Breast epithelium (tissue), 4 donors: Measurements from ENCODE around the gene NCK1. TPM values are rescaled to one million over a fixed set of nuclear protein-coding genes. Genes with fewer than 3 reads are reported as not detected.

Source experiments
- DNase-seq, 2 donors: peaks; one replicate each; pipeline ENCODE4 v3.0.0-alpha.2; 2019; ENCODE audit warnings: low spot score in 2 of 2
- H3K27ac ChIP-seq, 2 donors: fragments of 200-600 bp; sonication (generic) in 1 of 2; one replicate each; pipeline ENCODE4 v1.5.1; 2016 to 2019; ENCODE audit warnings: mild to moderate bottlenecking in 1 of 2
- H3K27me3 ChIP-seq, 2 donors: fragments of 200-600 bp; sonication (generic) in 1 of 2; one replicate each; pipeline versions ENCODE4 v1.5.1 to v1.6.0; 2017 to 2019; ENCODE audit warnings: control low read depth in 1 of 2, mild to moderate bottlenecking in 1 of 2
- H3K36me3 ChIP-seq: fragments of 200-600 bp; one replicate; pipeline ENCODE4 v1.5.1; 2019
- H3K4me1 ChIP-seq, 2 donors: fragments of 200-600 bp; sonication (generic); one replicate each; pipeline ENCODE4 v1.5.1; 2016 to 2019; ENCODE audit warnings: control low read depth in 1 of 2
- H3K4me3 ChIP-seq, 3 donors: fragments of 200-600 bp; sonication (generic); 1 replicate in 2 of 3; 2 replicates in 1 of 3; pipeline ENCODE4 v1.5.1; 2016 to 2019; ENCODE audit warnings: mild to moderate bottlenecking in 3 of 3, moderate library complexity in 2 of 3
- H3K9me3 ChIP-seq, 2 donors: fragments of 200-600 bp; sonication (generic) in 1 of 2; one replicate each; pipeline ENCODE4 v1.5.1; 2016 to 2019; ENCODE audit warnings: control low read depth in 1 of 2
- POLR2A ChIP-seq: fragments of 450-650 bp; IDR thresholded peaks from one replicate; pipeline ENCODE4 v1.6.1; 2016; ENCODE audit warnings: antibody characterized with exemption, mild to moderate bottlenecking, moderate library complexity
- POLR2AphosphoS5 ChIP-seq, 3 donors: sonication (generic); formaldehyde crosslinking; IDR thresholded peaks; one replicate each; pipeline ENCODE4 v1.6.1; 2017; ENCODE audit warnings: antibody characterized with exemption in 3 of 3
- intact Hi-C: fragments of 100-400 bp; cut with DNase I; formaldehyde crosslinking; loops from one replicate; pipeline ENCODE4 v1.15.1; 2023; ENCODE audit warnings: low total_unique reads
- total RNA-seq, 3 donors: library from RNA; depleted of rRNA; stranded (reverse); fragments of >200 nt; gene quantifications; one replicate each; pipeline ENCODE4 v1.1.0, GENCODE V29; 2016
- TF ChIP-seq, protein P1 (sequence below), 3 donors: fragments of 450-650 bp; IDR thresholded peaks; one replicate each; pipeline ENCODE4 v1.5.1; 2016 to 2017; ENCODE audit warnings: antibody characterized with exemption in 3 of 3, mild to moderate bottlenecking in 3 of 3, moderate library complexity in 3 of 3

The NCK1 gene
- total RNA-seq, 3 donors from 2014 or later: 62.3 to 77.0 (median 75.5) TPM

DNA sequence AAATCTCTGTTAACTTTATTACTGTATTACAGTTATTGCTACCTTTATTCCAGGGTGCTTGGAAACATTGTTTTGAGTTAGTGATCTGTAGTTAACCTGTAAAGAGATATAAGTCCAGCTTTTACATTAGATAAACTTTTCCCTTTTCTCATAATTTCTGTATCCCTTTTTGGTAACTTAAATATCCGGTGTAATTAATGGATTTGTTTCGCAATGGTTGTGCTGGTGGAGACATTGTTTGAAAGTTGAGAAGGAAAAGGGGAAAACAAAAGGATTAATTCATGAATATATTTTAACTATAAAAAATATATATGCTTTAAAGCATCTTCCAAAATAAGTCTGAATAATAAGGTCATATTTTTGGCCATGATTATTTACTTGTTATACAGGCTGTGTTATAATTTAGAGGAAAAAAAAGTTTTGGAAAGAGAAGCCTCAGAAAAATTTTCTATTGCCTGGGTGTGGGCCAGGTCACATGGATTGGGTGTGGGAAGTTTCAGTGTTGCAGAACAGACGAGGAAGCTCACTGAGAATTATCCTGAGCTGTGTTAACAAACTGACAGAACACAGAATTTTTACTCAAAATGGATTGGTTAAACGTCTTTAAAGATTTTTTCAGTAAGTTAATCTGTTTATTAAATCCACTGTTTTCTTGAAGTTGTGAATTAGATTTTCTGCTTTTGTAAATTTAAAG is 68.1 kb downstream of the NCK1 start:
- peaks cover 0 to 11% of the 10 kb centered on the region in 2 donors for H3K4me1 ChIP-seq
- H3K27me3 ChIP-seq: no peaks in the 10 kb centered on the region
- TF ChIP-seq, protein P1, sequence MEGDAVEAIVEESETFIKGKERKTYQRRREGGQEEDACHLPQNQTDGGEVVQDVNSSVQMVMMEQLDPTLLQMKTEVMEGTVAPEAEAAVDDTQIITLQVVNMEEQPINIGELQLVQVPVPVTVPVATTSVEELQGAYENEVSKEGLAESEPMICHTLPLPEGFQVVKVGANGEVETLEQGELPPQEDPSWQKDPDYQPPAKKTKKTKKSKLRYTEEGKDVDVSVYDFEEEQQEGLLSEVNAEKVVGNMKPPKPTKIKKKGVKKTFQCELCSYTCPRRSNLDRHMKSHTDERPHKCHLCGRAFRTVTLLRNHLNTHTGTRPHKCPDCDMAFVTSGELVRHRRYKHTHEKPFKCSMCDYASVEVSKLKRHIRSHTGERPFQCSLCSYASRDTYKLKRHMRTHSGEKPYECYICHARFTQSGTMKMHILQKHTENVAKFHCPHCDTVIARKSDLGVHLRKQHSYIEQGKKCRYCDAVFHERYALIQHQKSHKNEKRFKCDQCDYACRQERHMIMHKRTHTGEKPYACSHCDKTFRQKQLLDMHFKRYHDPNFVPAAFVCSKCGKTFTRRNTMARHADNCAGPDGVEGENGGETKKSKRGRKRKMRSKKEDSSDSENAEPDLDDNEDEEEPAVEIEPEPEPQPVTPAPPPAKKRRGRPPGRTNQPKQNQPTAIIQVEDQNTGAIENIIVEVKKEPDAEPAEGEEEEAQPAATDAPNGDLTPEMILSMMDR (IDR thresholded peaks at IDR 0.05): no peak
- TF ChIP-seq POLR2A (no peak), POLR2AphosphoS5 (IDR thresholded peaks at IDR 0.05) (no peak)
- H3K36me3 ChIP-seq: no peaks in the 10 kb centered on the region
- H3K27ac ChIP-seq: peak overlapping the region in 1 of 2 donors; percentile 63
- peak in 1 of 2 donors; percentile 30 for DNase-seq
- no peaks in the 10 kb centered on the region for H3K9me3 ChIP-seq
- H3K4me3 ChIP-seq: peak overlapping the region; percentile 27 to 37 (median 31)
- intact Hi-C loops: no loop called here

- Histone ChIP-seq H3K4me1 (peaks cover 0 to 11% of the 10 kb centered on the region in 2 donors), H3K36me3 (no peaks in the 10 kb centered on the region), H3K27ac (peak overlapping the region; percentile 40 to 63), H3K27me3 (no peaks in the 10 kb centered on the region), H3K9me3 (no peaks in the 10 kb centered on the region), H3K4me3 (peak overlapping the region; percentile 27 to 37 (median 33))
- intact Hi-C loops: no loop called here
- TF ChIP-seq, protein P1 (IDR thresholded peaks at IDR 0.05): no peak
- TF ChIP-seq POLR2AphosphoS5 (IDR thresholded peaks at IDR 0.05) (no peak), POLR2A (no peak)
- no peak for DNase-seq
Measured at GRCh38 chr3:136931606-136932005, 69.6 kb downstream of the NCK1 start.

GRCh38 chr3:136932523-136932922 is 70.5 kb downstream of the NCK1 start:
- Histone ChIP-seq H3K27ac (peak overlapping the region in 1 of 2 donors; percentile 61), H3K9me3 (no peaks in the 10 kb centered on the region), H3K4me3 (no peak overlapping the region), H3K27me3 (no peaks in the 10 kb centered on the region), H3K4me1 (peaks cover 0 to 11% of the 10 kb centered on the region in 2 donors), H3K36me3 (no peaks in the 10 kb centered on the region)
- intact Hi-C loops: no loop called here
- no peak for DNase-seq
- no peak for TF ChIP-seq POLR2AphosphoS5 (IDR thresholded peaks at IDR 0.05)
- TF ChIP-seq, protein P1 (IDR thresholded peaks at IDR 0.05): no peak
- TF ChIP-seq POLR2A: no peak

GRCh38 chr3:136932978-136933772 is 71.2 kb downstream of the NCK1 start:
- Histone ChIP-seq H3K4me3 (peak overlapping the region in 2 of 3 donors; percentile 1 to 2), H3K27me3 (no peaks in the 10 kb centered on the region), H3K4me1 (peaks cover 0 to 11% of the 10 kb centered on the region in 2 donors), H3K36me3 (no peaks in the 10 kb centered on the region), H3K9me3 (no peaks in the 10 kb centered on the region), H3K27ac (peak overlapping the region; percentile 53 to 61)
- DNase-seq: no peak
- TF ChIP-seq, protein P1 (IDR thresholded peaks at IDR 0.05): no peak
- TF ChIP-seq POLR2A (no peak), POLR2AphosphoS5 (IDR thresholded peaks at IDR 0.05) (no peak)
- intact Hi-C loops: no loop called here

GRCh38 chr3:136937175-136937574 is 75.2 kb downstream of the NCK1 start:
- no peak overlapping the region for H3K4me3 ChIP-seq
- no peaks in the 10 kb centered on the region for H3K36me3 ChIP-seq
- no peak overlapping the region for H3K27ac ChIP-seq
- DNase-seq: no peak
- intact Hi-C loops: no loop called here
- peaks cover 0 to 7% of the 10 kb centered on the region in 2 donors for H3K4me1 ChIP-seq
- no peaks in the 10 kb centered on the region for H3K9me3 ChIP-seq
- TF ChIP-seq POLR2A: no peak
- H3K27me3 ChIP-seq: no peaks in the 10 kb centered on the region
